ENCODE data around the gene CDX1.

CDX1 gene

DNA sequence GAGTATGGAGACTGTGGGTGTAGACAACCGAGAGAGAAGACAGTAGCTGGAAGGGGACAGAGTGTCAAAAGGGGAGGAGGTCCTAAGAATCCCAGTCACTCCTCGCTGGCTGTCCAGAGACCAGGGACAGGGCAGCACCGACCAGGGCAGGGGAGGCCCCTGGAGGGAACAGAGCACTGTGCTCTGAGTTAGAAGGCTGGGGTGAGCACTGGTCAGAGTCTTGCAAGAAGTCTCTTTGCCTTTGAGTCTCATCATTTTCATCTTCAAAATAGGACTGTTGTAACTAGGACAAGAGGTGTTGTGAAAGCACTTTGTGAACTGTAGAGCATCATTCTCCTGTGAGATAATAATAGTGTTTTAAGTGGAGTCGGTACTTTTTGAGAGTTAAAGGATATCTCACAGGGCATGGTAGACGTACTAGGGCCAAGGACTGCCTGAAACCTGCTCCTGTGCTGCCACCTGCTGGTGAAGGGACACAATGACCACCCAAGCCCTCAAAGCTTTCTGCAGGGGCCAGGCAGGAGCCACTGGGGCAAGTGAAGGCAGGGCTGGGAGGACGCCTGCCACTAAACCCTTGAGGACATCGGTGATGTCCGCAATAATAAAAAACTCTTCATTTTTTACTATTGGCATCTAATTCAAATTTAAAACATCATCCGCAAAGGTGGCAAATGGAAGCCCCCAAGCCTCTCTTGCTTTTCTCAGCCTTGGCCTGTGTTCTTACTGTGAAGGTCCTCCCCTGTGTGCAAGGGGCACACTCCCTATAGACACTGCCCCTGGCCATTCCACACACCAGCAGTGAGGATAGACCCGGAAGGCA lies 51.5 kb downstream of the CDX1 start:
- no peak overlapping the region for H3K27ac ChIP-seq (ENCODE audit: low read depth, low read length)
- H2AFZ ChIP-seq (ENCODE audit: low read depth, low read length, severe bottlenecking): no peak overlapping the region
- H3K79me2 ChIP-seq (ENCODE audit: insufficient read depth, low read length): no peaks in the 10 kb centered on the region
- H3K36me3 ChIP-seq (ENCODE audit: low read length): no peaks in the 10 kb centered on the region
- no peaks in the 10 kb centered on the region for H3K27me3 ChIP-seq (ENCODE audit: low read length)
- no peaks in the 10 kb centered on the region for H3F3A ChIP-seq (ENCODE audit: insufficient read depth)
- TF ChIP-seq, protein P1, sequence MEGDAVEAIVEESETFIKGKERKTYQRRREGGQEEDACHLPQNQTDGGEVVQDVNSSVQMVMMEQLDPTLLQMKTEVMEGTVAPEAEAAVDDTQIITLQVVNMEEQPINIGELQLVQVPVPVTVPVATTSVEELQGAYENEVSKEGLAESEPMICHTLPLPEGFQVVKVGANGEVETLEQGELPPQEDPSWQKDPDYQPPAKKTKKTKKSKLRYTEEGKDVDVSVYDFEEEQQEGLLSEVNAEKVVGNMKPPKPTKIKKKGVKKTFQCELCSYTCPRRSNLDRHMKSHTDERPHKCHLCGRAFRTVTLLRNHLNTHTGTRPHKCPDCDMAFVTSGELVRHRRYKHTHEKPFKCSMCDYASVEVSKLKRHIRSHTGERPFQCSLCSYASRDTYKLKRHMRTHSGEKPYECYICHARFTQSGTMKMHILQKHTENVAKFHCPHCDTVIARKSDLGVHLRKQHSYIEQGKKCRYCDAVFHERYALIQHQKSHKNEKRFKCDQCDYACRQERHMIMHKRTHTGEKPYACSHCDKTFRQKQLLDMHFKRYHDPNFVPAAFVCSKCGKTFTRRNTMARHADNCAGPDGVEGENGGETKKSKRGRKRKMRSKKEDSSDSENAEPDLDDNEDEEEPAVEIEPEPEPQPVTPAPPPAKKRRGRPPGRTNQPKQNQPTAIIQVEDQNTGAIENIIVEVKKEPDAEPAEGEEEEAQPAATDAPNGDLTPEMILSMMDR (IDR thresholded peaks at IDR 0.05; ENCODE audit: insufficient read depth, low read length, poor library complexity, severe bottlenecking): peak; percentile 88
- TF ChIP-seq EZH2phosphoT487 (conservative IDR thresholded peaks at IDR 0.05; ENCODE audit: low read length): no peak
- H3K4me2 ChIP-seq (ENCODE audit: low read depth, low read length, poor library complexity, severe bottlenecking): no peak overlapping the region
- H3K9me3 ChIP-seq (ENCODE audit: insufficient read depth, low read length): no peaks in the 10 kb centered on the region
- no peaks in the 10 kb centered on the region for H4K20me1 ChIP-seq (ENCODE audit: low read depth, low read length)
- no peaks in the 10 kb centered on the region for H3K9me2 ChIP-seq (replicated peaks; ENCODE audit: insufficient read depth, low read length)
- H3K4me3 ChIP-seq (ENCODE audit: insufficient read depth, low read length, poor library complexity, severe bottlenecking): no peak overlapping the region
- H3K9ac ChIP-seq (ENCODE audit: low read length): no peak overlapping the region

DNA sequence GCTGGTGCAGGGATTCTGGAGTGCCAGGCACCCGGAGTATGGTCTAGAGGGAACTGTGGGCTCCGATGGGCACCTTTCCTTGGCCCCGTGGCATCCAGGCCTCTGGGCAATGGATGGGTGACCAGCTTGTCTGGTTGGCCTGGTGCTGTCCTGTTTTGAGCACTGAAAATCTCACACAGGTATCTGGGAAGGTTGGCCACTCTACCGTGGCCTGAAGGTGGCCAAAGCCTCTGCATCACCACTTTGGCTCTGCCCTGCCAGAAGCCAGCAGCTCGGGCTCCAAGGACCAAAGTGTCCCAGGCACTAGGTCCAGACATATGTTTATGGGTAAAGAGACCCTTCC lies 52.1 kb downstream of the CDX1 start:
- no peaks in the 10 kb centered on the region for H4K20me1 ChIP-seq (ENCODE audit: low read depth, low read length)
- no peak overlapping the region for H3K9ac ChIP-seq (ENCODE audit: low read length)
- H2AFZ ChIP-seq (ENCODE audit: low read depth, low read length, severe bottlenecking): no peak overlapping the region
- no peaks in the 10 kb centered on the region for H3K79me2 ChIP-seq (ENCODE audit: insufficient read depth, low read length)
- H3K9me2 ChIP-seq (replicated peaks; ENCODE audit: insufficient read depth, low read length): no peaks in the 10 kb centered on the region
- no peaks in the 10 kb centered on the region for H3K36me3 ChIP-seq (ENCODE audit: low read length)
- TF ChIP-seq EZH2phosphoT487 (conservative IDR thresholded peaks at IDR 0.05; ENCODE audit: low read length): no peak
- TF ChIP-seq, protein P1 (IDR thresholded peaks at IDR 0.05; ENCODE audit: insufficient read depth, low read length, poor library complexity, severe bottlenecking): no peak
- no peaks in the 10 kb centered on the region for H3K27me3 ChIP-seq (ENCODE audit: low read length)
- no peak overlapping the region for H3K4me3 ChIP-seq (ENCODE audit: insufficient read depth, low read length, poor library complexity, severe bottlenecking)
- H3F3A ChIP-seq (ENCODE audit: insufficient read depth): no peaks in the 10 kb centered on the region
- no peak overlapping the region for H3K4me2 ChIP-seq (ENCODE audit: low read depth, low read length, poor library complexity, severe bottlenecking)
- H3K9me3 ChIP-seq (ENCODE audit: insufficient read depth, low read length): no peaks in the 10 kb centered on the region
- no peak overlapping the region for H3K27ac ChIP-seq (ENCODE audit: low read depth, low read length)

DNA sequence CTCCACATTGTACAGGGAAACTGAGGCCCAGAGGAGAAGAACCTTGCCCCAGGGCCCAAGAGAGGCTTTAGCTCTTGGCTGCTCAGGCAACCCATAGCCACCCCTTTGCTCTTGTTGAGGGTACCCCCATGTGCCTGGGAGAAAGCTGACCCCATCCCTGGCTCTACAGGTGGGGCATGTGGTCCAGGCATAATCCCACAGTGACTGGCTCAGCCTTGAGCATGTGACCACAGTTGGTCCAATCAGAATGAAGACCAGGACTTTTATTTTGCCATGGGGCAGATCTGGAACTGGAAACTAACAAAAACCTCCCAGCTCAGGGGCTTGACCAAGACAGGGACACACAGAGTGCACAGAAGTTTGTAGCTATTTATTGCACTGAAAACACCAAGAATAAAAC lies 52.6 kb downstream of the CDX1 start:
- no peaks in the 10 kb centered on the region for H3K36me3 ChIP-seq (ENCODE audit: low read length)
- H3K9me2 ChIP-seq (replicated peaks; ENCODE audit: insufficient read depth, low read length): no peaks in the 10 kb centered on the region
- TF ChIP-seq, protein P1 (IDR thresholded peaks at IDR 0.05; ENCODE audit: insufficient read depth, low read length, poor library complexity, severe bottlenecking): no peak
- TF ChIP-seq EZH2phosphoT487 (conservative IDR thresholded peaks at IDR 0.05; ENCODE audit: low read length): no peak
- H3K9me3 ChIP-seq (ENCODE audit: insufficient read depth, low read length): no peaks in the 10 kb centered on the region
- no peaks in the 10 kb centered on the region for H3K27me3 ChIP-seq (ENCODE audit: low read length)
- no peak overlapping the region for H3K4me3 ChIP-seq (ENCODE audit: insufficient read depth, low read length, poor library complexity, severe bottlenecking)
- H3K79me2 ChIP-seq (ENCODE audit: insufficient read depth, low read length): no peaks in the 10 kb centered on the region
- H3K4me2 ChIP-seq (ENCODE audit: low read depth, low read length, poor library complexity, severe bottlenecking): no peak overlapping the region
- H4K20me1 ChIP-seq (ENCODE audit: low read depth, low read length): no peaks in the 10 kb centered on the region
- H3K27ac ChIP-seq (ENCODE audit: low read depth, low read length): no peak overlapping the region
- H3K9ac ChIP-seq (ENCODE audit: low read length): no peak overlapping the region
- no peaks in the 10 kb centered on the region for H3F3A ChIP-seq (ENCODE audit: insufficient read depth)
- H2AFZ ChIP-seq (ENCODE audit: low read depth, low read length, severe bottlenecking): no peak overlapping the region

Measured in SU-DHL-6 (cell line).